Measurements from ENCODE around the gene PACRG. TPM values are rescaled to one million over a fixed set of nuclear protein-coding genes. Genes with fewer than 3 reads are reported as not detected.

The PACRG gene
- total and polyA plus RNA-seq, 12 donors = 2.1 to 34.6 (median 10.0) TPM

DNA sequence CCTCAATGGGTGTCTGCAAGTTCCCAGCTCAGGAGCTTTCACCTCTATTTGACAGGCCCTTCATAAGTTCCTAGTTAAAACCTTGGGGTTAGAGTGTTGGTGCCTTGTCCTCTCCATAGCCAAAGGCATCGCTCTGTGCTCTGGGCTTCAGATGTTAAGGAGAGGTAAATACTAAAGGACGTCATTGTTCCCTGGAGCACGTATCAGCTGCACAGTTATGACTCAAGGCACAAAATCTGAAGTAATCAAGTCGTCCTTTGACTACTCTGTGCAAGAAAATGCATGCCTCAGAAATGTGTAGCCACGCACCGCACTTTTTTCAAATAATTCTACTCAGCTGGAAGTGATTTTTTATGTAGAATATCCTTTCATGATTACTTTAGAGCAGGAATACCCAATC lies 446.0 kb downstream of the PACRG start:
- H3K4me3 ChIP-seq = no peak overlapping the region
- DNase-seq = no peak
- intact Hi-C loops (cut with DNase I) = loop anchor here in 3 of 10 donors (10.0 kb wide), 3 partner anchors 319 to 941 kb away; no protein-coding TSS in a partner anchor

DNA sequence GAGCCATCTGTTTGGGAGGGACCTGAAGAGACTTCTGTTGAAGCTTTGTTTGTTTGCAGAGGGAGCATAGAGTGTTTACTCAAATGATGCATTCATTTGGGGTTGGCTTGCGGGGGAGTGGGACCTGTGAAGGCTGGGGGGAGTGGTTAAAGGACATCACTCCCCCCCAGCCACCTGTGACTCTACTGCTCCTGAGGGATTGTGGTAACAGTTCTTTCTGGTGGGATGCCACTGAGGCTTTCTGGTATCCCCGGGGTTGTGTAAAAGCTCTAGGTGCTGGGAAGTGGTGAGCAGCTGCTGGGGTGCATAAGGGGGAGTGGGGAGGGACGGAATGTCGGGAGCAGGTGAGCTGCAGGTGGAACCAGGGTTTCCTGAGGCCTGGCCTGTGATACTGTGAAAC lies 447.5 kb downstream of the PACRG start:
- Histone ChIP-seq H3K4me1 (peaks cover 0 to 4% (median 0%) of the 10 kb centered on the region in 9 donors), H3K27me3 (no peaks in the 10 kb centered on the region), H3K9me3 (peaks cover 0 to 2% (median 0%) of the 10 kb centered on the region in 11 donors), H3K36me3 (no peaks in the 10 kb centered on the region), H3K27ac (no peak overlapping the region), H3K4me3 (no peak overlapping the region)
- no peak for DNase-seq
- WGBS, 2 donors = 80 to 81% methylated on average over 4 of the region's 4 CpGs
- intact Hi-C loops (cut with DNase I) = loop anchor here in 3 of 10 donors (10.0 kb wide), 3 partner anchors 320 to 940 kb away; no protein-coding TSS in a partner anchor
- no peak for ATAC-seq
- TF ChIP-seq, protein P1, sequence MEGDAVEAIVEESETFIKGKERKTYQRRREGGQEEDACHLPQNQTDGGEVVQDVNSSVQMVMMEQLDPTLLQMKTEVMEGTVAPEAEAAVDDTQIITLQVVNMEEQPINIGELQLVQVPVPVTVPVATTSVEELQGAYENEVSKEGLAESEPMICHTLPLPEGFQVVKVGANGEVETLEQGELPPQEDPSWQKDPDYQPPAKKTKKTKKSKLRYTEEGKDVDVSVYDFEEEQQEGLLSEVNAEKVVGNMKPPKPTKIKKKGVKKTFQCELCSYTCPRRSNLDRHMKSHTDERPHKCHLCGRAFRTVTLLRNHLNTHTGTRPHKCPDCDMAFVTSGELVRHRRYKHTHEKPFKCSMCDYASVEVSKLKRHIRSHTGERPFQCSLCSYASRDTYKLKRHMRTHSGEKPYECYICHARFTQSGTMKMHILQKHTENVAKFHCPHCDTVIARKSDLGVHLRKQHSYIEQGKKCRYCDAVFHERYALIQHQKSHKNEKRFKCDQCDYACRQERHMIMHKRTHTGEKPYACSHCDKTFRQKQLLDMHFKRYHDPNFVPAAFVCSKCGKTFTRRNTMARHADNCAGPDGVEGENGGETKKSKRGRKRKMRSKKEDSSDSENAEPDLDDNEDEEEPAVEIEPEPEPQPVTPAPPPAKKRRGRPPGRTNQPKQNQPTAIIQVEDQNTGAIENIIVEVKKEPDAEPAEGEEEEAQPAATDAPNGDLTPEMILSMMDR (IDR thresholded peaks at IDR 0.05) = no peak

More for the DNA sequence above, 446.0 kb downstream of the PACRG start:
- no peak for ATAC-seq
- WGBS, 2 donors = 90 to 92% methylated on average over 6 of the region's 6 CpGs
- TF ChIP-seq, protein P1 (IDR thresholded peaks at IDR 0.05) = no peak
- H3K27me3 ChIP-seq = no peaks in the 10 kb centered on the region
- peaks cover 0 to 5% (median 0%) of the 10 kb centered on the region in 11 donors for H3K9me3 ChIP-seq
- H3K4me1 ChIP-seq = no peaks in the 10 kb centered on the region
- no peaks in the 10 kb centered on the region for H3K36me3 ChIP-seq
- H3K27ac ChIP-seq = no peak overlapping the region

DNA sequence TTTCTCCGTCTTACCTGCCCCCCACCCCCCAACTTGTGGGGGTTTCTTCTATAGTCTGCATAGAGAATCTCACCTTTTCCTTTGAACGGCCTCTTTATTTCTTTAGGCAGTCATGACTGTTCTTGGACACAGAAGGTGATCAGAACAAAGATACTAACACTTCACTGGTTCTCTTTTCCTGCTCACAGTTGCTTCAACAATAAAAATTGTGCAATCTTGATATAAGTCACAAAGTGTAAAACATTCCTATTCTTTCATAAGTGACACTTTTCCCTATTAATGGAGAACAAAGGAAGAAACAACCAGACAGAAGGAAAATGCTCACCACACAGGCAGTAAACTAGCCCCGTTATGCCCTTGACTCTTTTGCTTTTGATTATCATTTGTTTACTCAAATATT lies 448.3 kb downstream of the PACRG start:
- Histone ChIP-seq H3K9me3 (no peaks in the 10 kb centered on the region), H3K4me3 (no peak overlapping the region), H3K36me3 (no peaks in the 10 kb centered on the region), H3K27me3 (no peaks in the 10 kb centered on the region), H3K27ac (no peak overlapping the region), H3K4me1 (peaks cover 0 to 7% (median 4%) of the 10 kb centered on the region in 9 donors)
- intact Hi-C loops (cut with DNase I) = loop anchor here in 3 of 10 donors (10.0 kb wide), 3 partner anchors 321 to 939 kb away; no protein-coding TSS in a partner anchor
- no peak for ATAC-seq
- no peak for DNase-seq
- 92 to 93% methylated on average over 3 of the region's 3 CpGs for WGBS, 2 donors
- TF ChIP-seq, protein P1 (IDR thresholded peaks at IDR 0.05) = no peak

DNA sequence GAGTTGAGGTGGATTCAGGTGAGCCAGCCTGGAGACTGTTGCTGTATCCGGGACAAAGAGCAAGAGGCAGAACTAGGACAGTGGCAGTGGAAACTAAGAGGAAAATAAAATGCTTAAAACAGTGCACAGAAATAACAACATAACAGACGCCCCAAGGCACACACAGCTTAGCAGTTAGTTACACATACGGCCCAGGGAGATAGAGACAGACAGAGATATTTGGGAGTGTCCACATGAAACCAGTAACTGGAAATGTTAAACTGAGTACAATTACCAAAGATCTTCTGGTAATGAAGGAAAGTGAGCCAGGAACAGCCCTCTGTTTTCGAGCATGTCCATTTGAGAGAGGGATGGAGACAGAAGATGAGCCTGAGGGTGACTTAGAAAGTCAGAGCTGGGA lies 449.2 kb downstream of the PACRG start:
- no peak overlapping the region for H3K4me3 ChIP-seq
- ATAC-seq (no peak), DNase-seq (no peak)
- H3K36me3 ChIP-seq = no peaks in the 10 kb centered on the region
- peaks cover 0 to 14% (median 12%) of the 10 kb centered on the region in 9 donors for H3K4me1 ChIP-seq
- intact Hi-C loops (cut with DNase I) = loop anchor here in 3 of 10 donors (10.0 kb wide), 3 partner anchors 322 to 938 kb away; no protein-coding TSS in a partner anchor
- H3K27ac ChIP-seq = no peak overlapping the region
- 93% methylated on average over 4 of the region's 4 CpGs for WGBS, 2 donors
- TF ChIP-seq, protein P1 (IDR thresholded peaks at IDR 0.05) = no peak
- no peaks in the 10 kb centered on the region for H3K27me3 ChIP-seq
- H3K9me3 ChIP-seq = no peaks in the 10 kb centered on the region

All from heart right ventricle (tissue), 16 donors.